ENCODE measurements around the gene REM2.
A peak's percentile ranks its signal among the peaks of the same experiment; 100 is the strongest.

REM2 gene

GRCh38 chr14:22897357-22897756 lies 14.3 kb downstream of the REM2 start:
- TF ChIP-seq GABPA (IDR thresholded peaks at IDR 0.05; ENCODE audit: low read depth) = no peak
- no peak overlapping the region for H3K4me3 ChIP-seq (replicated peaks; ENCODE audit: insufficient read depth, low read length)
- no peaks in the 10 kb centered on the region for H3K27me3 ChIP-seq (ENCODE audit: insufficient read depth, poor library complexity, severe bottlenecking)
- no peak overlapping the region for H3K27ac ChIP-seq (replicated peaks)
- no peak for DNase-seq (ENCODE audit: low read depth in 1 of 2, low spot score in 1 of 2)

GRCh38 chr14:22898302-22899090 lies 15.5 kb downstream of the REM2 start:
- Histone ChIP-seq H3K27me3 (ENCODE audit: insufficient read depth, poor library complexity, severe bottlenecking) (no peaks in the 10 kb centered on the region), H3K27ac (replicated peaks) (no peak overlapping the region), H3K4me3 (replicated peaks; ENCODE audit: insufficient read depth, low read length) (no peak overlapping the region)
- TF ChIP-seq POLR2AphosphoS5 (IDR thresholded peaks at IDR 0.05; ENCODE audit: low read depth) (no peak), SPI1 (IDR thresholded peaks at IDR 0.05; ENCODE audit: borderline replicate concordance, low read depth) (no peak), GABPA (IDR thresholded peaks at IDR 0.05; ENCODE audit: low read depth) (no peak), REST (IDR thresholded peaks at IDR 0.05; ENCODE audit: insufficient replicate concordance, low read depth) (no peak), CTCF (IDR thresholded peaks at IDR 0.05; ENCODE audit: insufficient read depth, low read length) (no peak)
- DNase-seq (ENCODE audit: low read depth in 1 of 2, low spot score in 1 of 2) = no peak

- peak in 1 of 2 experiments; percentile 66 for DNase-seq (ENCODE audit: low read depth in 1 of 2, low spot score in 1 of 2)
- H3K27me3 ChIP-seq (ENCODE audit: insufficient read depth, poor library complexity, severe bottlenecking) = no peaks in the 10 kb centered on the region
- no peak overlapping the region for H3K4me3 ChIP-seq (replicated peaks; ENCODE audit: insufficient read depth, low read length)
- TF ChIP-seq REST (IDR thresholded peaks at IDR 0.05; ENCODE audit: insufficient replicate concordance, low read depth) (no peak), CTCF (IDR thresholded peaks at IDR 0.05; ENCODE audit: insufficient read depth, low read length) (peak; percentile 63)
- H3K27ac ChIP-seq (replicated peaks) = no peak overlapping the region
These were observed 17.2 kb downstream of the REM2 start for GRCh38 chr14:22900081-22900799.

GRCh38 chr14:22901799-22902198 lies 18.8 kb downstream of the REM2 start:
- Histone ChIP-seq H3K4me3 (replicated peaks; ENCODE audit: insufficient read depth, low read length) (no peak overlapping the region), H3K27me3 (ENCODE audit: insufficient read depth, poor library complexity, severe bottlenecking) (no peaks in the 10 kb centered on the region), H3K27ac (replicated peaks) (no peak overlapping the region)
- DNase-seq (ENCODE audit: low read depth in 1 of 2, low spot score in 1 of 2) = no peak
- no peak for TF ChIP-seq SPI1 (IDR thresholded peaks at IDR 0.05; ENCODE audit: borderline replicate concordance, low read depth)
- TF ChIP-seq CTCF (IDR thresholded peaks at IDR 0.05; ENCODE audit: insufficient read depth, low read length) = no peak
- TF ChIP-seq POLR2AphosphoS5 (IDR thresholded peaks at IDR 0.05; ENCODE audit: low read depth) = no peak
- no peak for TF ChIP-seq REST (IDR thresholded peaks at IDR 0.05; ENCODE audit: insufficient replicate concordance, low read depth)
- no peak for TF ChIP-seq GABPA (IDR thresholded peaks at IDR 0.05; ENCODE audit: low read depth)
